HG02610 (cell line): ENCODE results near the gene INCA1.

Experiments
- ATAC-seq: cut with Tn5 transposase; IDR thresholded peaks from one replicate; pipeline ENCODE4 v1.9.1; 2021; ENCODE audit warnings: mild to moderate bottlenecking, moderate library complexity; ENCODE audit not compliant: unreplicated experiment

Gene INCA1

GRCh38 chr17:4949321-4950074, 47.8 kb downstream of the INCA1 start:
- peak; percentile 24 for ATAC-seq

- peak; percentile 26 for ATAC-seq
Measured at GRCh38 chr17:4948931-4949320, 48.4 kb downstream of the INCA1 start.

GRCh38 chr17:4948166-4948930, 49.0 kb downstream of the INCA1 start, which contains the start of gene PFN1:
Gene PFN1, minus strand, starts transcription at chr17:4948530. Its CDS starts 136 bp downstream, at chr17:4948394.
- ATAC-seq, result no peak

- no peak for ATAC-seq
Measured at GRCh38 chr17:4947411-4948165, 49.7 kb downstream of the INCA1 start.

GRCh38 chr17:4947010-4947410, 50.3 kb downstream of the INCA1 start:
- no peak for ATAC-seq

- ATAC-seq, result no peak
Measured at GRCh38 chr17:4946312-4946976, 50.9 kb downstream of the INCA1 start.

GRCh38 chr17:4945944-4946280, 51.4 kb downstream of the INCA1 start:
- ATAC-seq, result no peak

GRCh38 chr17:4945176-4945943, 52.0 kb downstream of the INCA1 start:
- ATAC-seq, result no peak

GRCh38 chr17:4944554-4945175, 52.7 kb downstream of the INCA1 start:
- no peak for ATAC-seq

GRCh38 chr17:4944163-4944553, 53.2 kb downstream of the INCA1 start:
- ATAC-seq, result no peak

GRCh38 chr17:4942760-4943508, 54.4 kb downstream of the INCA1 start:
- no peak for ATAC-seq

GRCh38 chr17:4941319-4941610, 56.1 kb downstream of the INCA1 start:
- no peak for ATAC-seq

- ATAC-seq, result no peak
Measured at GRCh38 chr17:4940555-4941318, 56.6 kb downstream of the INCA1 start.

GRCh38 chr17:4939796-4940554, 57.3 kb downstream of the INCA1 start, which contains the start of the genes RNF167 and SLC25A11:
Gene RNF167, plus strand, starts transcription at chr17:4940268. Its CDS starts 642 bp downstream, at chr17:4940910.
Gene SLC25A11, minus strand, starts transcription at chr17:4940046. Its CDS starts 136 bp downstream, at chr17:4939910.
- peak; percentile 65 for ATAC-seq

- peak; percentile 4 for ATAC-seq
Measured at GRCh38 chr17:4939546-4939795, 57.9 kb downstream of the INCA1 start.

- no peak for ATAC-seq
Measured at GRCh38 chr17:4938688-4939545, 58.4 kb downstream of the INCA1 start.
